Testis (tissue), 5 donors: ENCODE data around the gene ZBTB46. TPM values are rescaled to one million over a fixed set of nuclear protein-coding genes. Genes with fewer than 3 reads are reported as not detected.
A peak's percentile ranks its signal among the peaks of the same experiment; 100 is the strongest.
"Not testable (repeated sequence)": the region's sequence is repeated elsewhere in the genome, so short reads cannot be mapped to it uniquely, and the experiment has no call there.

Experiments
- DNase-seq: peaks from one replicate; pipeline ENCODE4 v3.0.0-alpha.2; 2019
- H3K27ac ChIP-seq, 2 donors: fragments of 200-600 bp; sonication (generic); one replicate each; pipeline ENCODE4 v1.5.1; 2019
- H3K27me3 ChIP-seq: fragments of 200-600 bp; sonication (generic); one replicate; pipeline ENCODE4 v1.5.1; 2019
- H3K36me3 ChIP-seq: fragments of 200-600 bp; sonication (generic); one replicate; pipeline ENCODE4 v1.5.1; 2017; ENCODE audit warnings: low read depth; ENCODE audit errors: missing control alignments
- H3K4me1 ChIP-seq: fragments of 200-600 bp; sonication (generic); one replicate; pipeline ENCODE4 v1.5.1; 2019
- H3K4me3 ChIP-seq, 2 donors: fragments of 200-600 bp; sonication (generic); one replicate each; pipeline ENCODE4 v1.5.1; 2017 to 2019
- H3K9me3 ChIP-seq: fragments of 200-600 bp; sonication (generic); one replicate; pipeline ENCODE4 v1.5.1; 2017
- CTCF ChIP-seq, 3 experiments: fragments of 450-650 bp in 2 of 3; fragments of 200-600 bp in 1 of 3; sonication (generic) in 1 of 3; IDR thresholded peaks; one replicate each; pipeline ENCODE4 v1.5.1; 2016 to 2019; ENCODE audit warnings: antibody characterized with exemption in 3 of 3, mild to moderate bottlenecking in 2 of 3, moderate library complexity in 1 of 3
- POLR2A ChIP-seq: fragments of 450-650 bp; IDR thresholded peaks from one replicate; pipeline ENCODE4 v1.6.1; 2017; ENCODE audit warnings: antibody characterized with exemption, mild to moderate bottlenecking, moderate library complexity
- WGBS, 2 donors: methylation state at CpG; one replicate each; pipeline ENCODE4 v1.1.5; 2018; 5-methylcytosine and 5-hydroxymethylcytosine counted together
- intact Hi-C: fragments of 100-400 bp; cut with DNase I; formaldehyde crosslinking; loops from one replicate; pipeline ENCODE4 v1.15.1; 2023; ENCODE audit warnings: low total_unique reads
- long read RNA-seq, 2 donors: transcript quantifications; one replicate each; lab custom pipeline, GENCODE V29; 2026
- polyA plus RNA-seq: library from polyadenylated mRNA; stranded (reverse); fragments of 350-450 nt; fragmentation: Illumina TruSeq; extraction: RNeasy Lipid Tissue Mini Kit (QIAGEN cat#74804); gene quantifications from one replicate; pipeline ENCODE4 v1.2.3, GENCODE V29; 2014; ENCODE audit warnings: low read depth, low replicate concordance; ENCODE audit not compliant: insufficient read depth
- total RNA-seq, 2 donors: library from RNA; depleted of rRNA; stranded (reverse); fragments of >200 nt; gene quantifications; one replicate each; pipeline ENCODE4 v1.2.3, GENCODE V29; 2016

Gene ZBTB46
- total RNA-seq (10 to 100 TPM; 12.5 to 15.4 TPM), polyA plus RNA-seq (5.2 TPM)
- long read RNA-seq, donor 1, full-length matches to known transcripts, result 4 of 4 reads
- long read RNA-seq, donor 1, partial matches to known transcripts, result 0 of 4 reads
- long read RNA-seq, donor 1, other reads (novel, unspliced or antisense), result 0 of 4 reads
- long read RNA-seq, donor 2, result 0 reads

- TF ChIP-seq POLR2A (no peak), CTCF (IDR thresholded peaks at IDR 0.05) (no peak)
- Histone ChIP-seq H3K27ac (peak within 1 kb of the TSS; percentile 59 to 88), H3K27me3 (no peaks in the 10 kb centered on the region), H3K4me1 (peaks cover 20% of the 10 kb centered on the region), H3K9me3 (no peaks in the 10 kb centered on the region), H3K36me3 (no peaks in the 10 kb centered on the region), H3K4me3 (peak within 1 kb of the TSS; percentile 62 to 72)
- peak; percentile 58 for DNase-seq
- 1% methylated on average over 17 of the region's 147 CpGs; no CpG with 5 or more reads in 1 of the 2 donors for WGBS, 2 donors
- intact Hi-C loops, result no loop called here
These were observed at the start of gene ZBTB46 for GRCh38 chr20:63830841-63831588. TSS of gene ZBTB46 (minus strand) at chr20:63831264. CDS start at chr20:63790757, 40,507 bp downstream.

GRCh38 chr20:63878899-63879663 lies 48.0 kb upstream of the ZBTB46 start:
- no peak for TF ChIP-seq POLR2A
- TF ChIP-seq CTCF (IDR thresholded peaks at IDR 0.05), result no peak
- H3K9me3 ChIP-seq, result no peaks in the 10 kb centered on the region

GRCh38 chr20:63877755-63878470 lies 46.8 kb upstream of the ZBTB46 start:
- no peaks in the 10 kb centered on the region for H3K27me3 ChIP-seq
- TF ChIP-seq POLR2A, result no peak
- TF ChIP-seq CTCF (IDR thresholded peaks at IDR 0.05), result no peak
- no peak overlapping the region for H3K4me3 ChIP-seq
- WGBS, 2 donors, result 87 to 95% methylated on average over 21 to 32 of the region's 32 CpGs
- no peak for DNase-seq
- no peaks in the 10 kb centered on the region for H3K4me1 ChIP-seq
- H3K9me3 ChIP-seq, result no peaks in the 10 kb centered on the region
- intact Hi-C loops, result no loop called here
- H3K27ac ChIP-seq, result no peak overlapping the region
- H3K36me3 ChIP-seq, result no peaks in the 10 kb centered on the region

More at GRCh38 chr20:63878899-63879663, 48.0 kb upstream of the ZBTB46 start:
- Histone ChIP-seq H3K27ac (no peak overlapping the region), H3K36me3 (no peaks in the 10 kb centered on the region), H3K4me3 (no peak overlapping the region), H3K4me1 (no peaks in the 10 kb centered on the region), H3K27me3 (no peaks in the 10 kb centered on the region)
- intact Hi-C loops, result no loop called here
- no peak for DNase-seq
- 89 to 93% methylated on average over 7 to 14 of the region's 14 CpGs for WGBS, 2 donors

- Histone ChIP-seq H3K9me3 (no peaks in the 10 kb centered on the region), H3K27me3 (no peaks in the 10 kb centered on the region), H3K4me3 (no peak overlapping the region), H3K36me3 (no peaks in the 10 kb centered on the region), H3K27ac (no peak overlapping the region), H3K4me1 (no peaks in the 10 kb centered on the region)
- no peak for DNase-seq
- TF ChIP-seq CTCF (IDR thresholded peaks at IDR 0.05), result no peak
- TF ChIP-seq POLR2A, result no peak
- 88 to 91% methylated on average over 16 to 19 of the region's 19 CpGs for WGBS, 2 donors
- intact Hi-C loops, result no loop called here
These were observed 45.5 kb upstream of the ZBTB46 start for GRCh38 chr20:63876489-63877036.

- H3K9me3 ChIP-seq, H3K27me3 ChIP-seq, DNase-seq, H3K4me3 ChIP-seq, H3K27ac ChIP-seq, H3K4me1 ChIP-seq, intact Hi-C loops, H3K36me3 ChIP-seq: not testable (repeated sequence)
- 89 to 90% methylated on average over 7 of the region's 7 CpGs for WGBS, 2 donors
These were observed 43.2 kb upstream of the ZBTB46 start for GRCh38 chr20:63874241-63874640.
